GM19023 (cell line): ENCODE results near the gene RHBDF2.
"Not testable (repeated sequence)": the region's sequence is repeated elsewhere in the genome, so short reads cannot be mapped to it uniquely, and the experiment has no call there.

ENCODE experiments used
- ATAC-seq: cut with Tn5 transposase; IDR thresholded peaks from one replicate; pipeline ENCODE4 v1.9.1; 2021; ENCODE audit warnings: mild to moderate bottlenecking, moderate library complexity; ENCODE audit not compliant: unreplicated experiment

RHBDF2 gene

DNA sequence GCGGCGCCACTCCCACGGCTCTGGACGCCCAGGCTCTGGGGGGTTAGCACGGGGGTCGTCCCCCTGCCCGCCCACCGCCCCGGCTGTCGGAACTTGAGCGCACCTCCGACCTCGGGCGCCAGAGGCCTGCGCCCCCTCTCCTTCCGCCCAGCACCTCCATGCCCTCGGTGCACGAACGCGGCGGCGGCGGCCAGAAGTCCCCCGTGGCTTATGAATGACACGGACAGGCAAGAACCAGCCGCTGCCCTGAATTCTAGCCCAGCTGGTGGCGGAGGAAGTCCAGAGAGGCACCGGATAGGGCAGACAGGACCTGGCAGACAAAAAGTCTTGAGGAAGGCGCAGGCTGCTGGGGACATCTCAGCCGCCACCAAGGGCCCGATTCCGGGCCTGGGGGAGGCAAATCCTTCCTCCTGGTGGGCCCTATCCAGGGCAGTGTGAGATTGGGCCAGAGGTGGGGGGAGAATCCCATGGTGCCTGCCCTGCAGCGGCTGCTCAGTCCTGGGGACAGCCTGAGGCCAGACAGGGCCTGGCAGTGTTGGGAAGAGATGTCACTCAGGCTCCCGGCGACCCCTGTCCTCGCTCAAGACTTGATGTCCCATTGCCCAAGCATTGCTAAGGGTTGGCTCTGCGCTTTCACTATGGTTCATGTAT, 37.2 kb upstream of the RHBDF2 start:
- ATAC-seq, result no peak

DNA sequence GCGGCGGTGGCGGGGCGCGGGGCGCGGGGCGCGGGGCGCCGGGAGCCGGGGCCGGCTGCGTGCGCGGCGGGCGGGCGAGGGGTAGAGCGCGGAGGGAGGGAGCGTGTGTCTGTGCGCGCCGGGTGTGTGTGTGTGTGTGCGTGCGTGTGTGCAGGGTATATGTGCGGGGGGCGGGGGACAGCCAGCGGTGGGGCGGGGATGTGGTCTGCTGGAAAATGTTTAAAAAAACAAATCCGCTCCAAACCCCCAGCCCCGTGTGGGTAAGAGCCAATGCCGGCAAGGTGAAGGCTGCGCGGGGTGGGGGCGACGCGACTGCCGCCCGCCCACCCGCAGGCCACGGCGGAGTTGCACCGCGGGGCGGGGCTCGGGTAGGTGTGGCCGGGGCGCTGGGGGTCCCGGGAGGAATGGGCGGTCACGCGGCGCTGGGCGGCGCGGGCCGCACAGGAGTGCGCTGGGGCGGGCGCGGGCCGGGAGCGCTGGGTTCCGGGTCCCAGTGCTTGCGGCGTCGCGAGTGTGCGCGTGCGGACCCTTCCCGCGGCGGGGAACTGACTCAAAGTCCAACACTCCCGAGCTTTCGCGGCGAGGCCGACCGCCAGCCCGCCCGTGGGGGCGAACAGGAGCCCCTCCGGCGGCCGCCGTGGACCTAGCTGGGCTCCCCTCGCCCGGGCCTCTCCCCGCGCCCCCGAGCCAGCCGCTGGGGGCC, 36.5 kb upstream of the RHBDF2 start, which contains the start of gene CYGB:
Gene CYGB, minus strand, starts transcription at position 132 of the 703 bp plus-strand sequence. CDS start 167 bp downstream, outside the sequence.
- no peak for ATAC-seq

DNA sequence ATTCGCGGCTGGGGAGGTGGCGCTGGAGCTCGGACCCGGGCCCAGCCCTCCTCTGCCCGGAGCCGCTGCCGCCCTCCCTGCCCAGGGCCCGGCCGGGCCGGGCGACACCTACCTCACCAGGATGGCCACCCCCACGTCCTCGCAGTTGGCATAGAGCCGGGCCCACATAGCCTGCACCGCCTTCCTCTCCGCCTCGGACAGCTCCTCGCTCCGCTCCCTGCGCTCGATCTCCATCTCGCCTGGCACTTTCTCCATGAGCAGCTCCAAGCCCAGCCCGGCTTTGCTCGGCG, 36.0 kb upstream of the RHBDF2 start:
- ATAC-seq, result no peak

DNA sequence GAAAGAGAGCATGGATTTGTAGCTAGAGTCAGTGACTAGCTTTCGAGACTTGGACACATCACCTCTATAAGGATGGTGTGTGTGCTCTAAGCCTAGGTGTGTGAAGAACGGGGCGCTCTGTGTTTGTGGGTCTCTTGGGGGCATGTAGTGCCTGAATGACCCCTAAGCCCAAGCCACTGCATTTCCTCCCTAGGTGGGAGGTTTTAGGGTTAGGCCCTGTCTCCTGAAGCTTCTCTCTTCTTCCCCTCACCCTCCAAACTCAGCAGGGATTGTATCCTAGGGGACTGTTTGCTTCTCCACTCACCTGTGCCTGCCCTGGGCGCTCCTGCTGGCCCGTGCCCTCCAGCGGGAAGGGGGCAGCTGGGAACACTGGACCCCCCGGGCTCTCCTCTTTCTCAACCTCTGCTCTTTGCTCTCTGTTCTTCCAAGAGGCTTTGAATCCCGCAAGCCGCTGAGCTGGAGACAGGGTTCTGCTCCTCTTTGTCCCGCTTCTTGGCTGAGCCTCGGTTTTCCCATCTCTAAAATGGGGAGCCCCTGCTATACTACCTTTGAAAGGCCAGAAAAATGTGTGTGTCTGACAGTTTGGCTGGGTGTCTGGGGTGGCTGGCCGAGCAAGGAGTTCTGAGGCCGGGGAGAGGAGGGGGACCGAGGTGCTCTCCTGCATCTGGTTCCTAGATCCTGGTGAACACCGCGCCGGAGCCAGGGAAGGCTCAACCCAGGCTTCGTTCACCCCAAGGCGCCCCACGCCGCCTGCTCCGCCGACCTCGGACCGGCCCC, 35.5 kb upstream of the RHBDF2 start:
- ATAC-seq, result no peak

DNA sequence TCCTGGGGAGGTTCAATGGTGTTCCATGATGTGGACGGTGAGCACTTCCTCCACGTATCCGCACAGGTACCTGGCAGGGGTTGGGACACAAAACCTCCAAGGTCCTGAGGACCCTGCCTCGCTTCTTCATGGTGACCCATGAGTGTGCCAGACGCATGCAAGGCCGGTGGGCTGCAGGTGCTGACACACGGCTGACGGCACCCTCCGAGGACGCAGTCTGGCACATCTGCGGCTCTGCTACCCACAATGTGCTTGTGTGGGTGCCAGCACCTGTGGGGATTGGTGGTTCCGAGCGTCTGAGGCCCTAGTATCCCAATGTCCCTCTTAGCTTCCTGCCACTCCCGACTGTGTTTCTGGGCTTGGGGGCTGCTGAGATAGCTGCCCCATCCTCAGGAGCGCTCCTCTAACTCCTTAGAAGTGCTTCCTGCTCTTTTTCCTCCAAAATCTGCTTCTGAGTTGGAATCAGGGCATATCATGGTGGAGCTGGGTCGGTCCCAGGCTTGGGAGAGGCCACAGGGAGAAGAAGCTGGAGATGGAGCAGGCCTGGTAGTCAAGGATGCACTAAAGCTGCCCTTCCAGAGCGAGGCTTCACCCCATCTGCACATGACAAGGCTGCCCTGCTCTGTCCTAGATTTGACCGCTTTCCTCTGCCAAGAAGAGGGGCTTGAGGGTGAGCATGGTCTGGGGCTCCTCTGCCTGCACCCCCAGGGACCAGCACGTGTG, 34.7 kb upstream of the RHBDF2 start:
- ATAC-seq, result no peak

DNA sequence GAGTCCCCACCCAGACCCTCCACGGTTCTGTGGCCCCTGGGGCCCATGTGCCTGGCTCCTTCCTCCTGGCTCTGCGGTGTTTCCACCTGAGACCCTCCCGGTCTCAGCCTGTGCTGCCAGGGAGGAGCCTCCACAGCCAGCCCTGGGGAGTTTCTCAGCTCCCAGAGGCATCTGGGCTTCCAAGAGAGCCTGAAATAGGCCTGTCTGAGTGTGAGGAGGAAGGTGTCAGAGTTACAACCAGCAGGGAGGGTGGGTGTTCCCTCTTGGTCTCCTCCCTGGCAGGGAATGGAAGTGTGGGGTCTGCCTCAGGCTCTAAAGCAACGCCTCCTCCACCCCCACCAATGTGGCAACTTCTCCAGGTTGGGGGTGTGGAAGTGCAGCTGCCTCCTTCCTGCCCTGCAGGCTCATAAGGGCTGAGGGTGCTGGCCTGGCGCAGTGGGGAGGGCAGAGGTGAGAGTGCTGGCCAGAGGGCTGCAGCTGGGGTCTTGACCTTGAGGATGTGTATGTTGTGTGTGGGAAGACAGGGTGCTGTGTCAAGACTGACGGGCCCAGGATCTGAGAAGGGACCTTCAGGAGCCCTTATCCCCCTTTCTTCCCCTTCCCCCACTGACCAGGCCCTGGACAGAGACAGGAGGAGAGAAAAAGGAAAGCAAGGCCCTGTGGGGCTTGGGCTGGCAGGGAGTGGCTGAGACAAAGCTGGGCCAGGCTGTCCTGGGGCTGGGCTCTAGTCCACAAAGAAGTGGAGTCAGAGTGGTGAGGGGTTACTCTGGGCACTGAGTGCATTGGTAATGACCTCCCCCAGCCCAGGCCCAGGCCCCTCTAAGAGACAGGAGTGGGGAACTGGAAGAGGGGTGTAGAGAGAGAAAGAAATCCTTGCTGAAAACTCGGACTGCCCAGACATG, 33.9 kb upstream of the RHBDF2 start:
- no peak for ATAC-seq

DNA sequence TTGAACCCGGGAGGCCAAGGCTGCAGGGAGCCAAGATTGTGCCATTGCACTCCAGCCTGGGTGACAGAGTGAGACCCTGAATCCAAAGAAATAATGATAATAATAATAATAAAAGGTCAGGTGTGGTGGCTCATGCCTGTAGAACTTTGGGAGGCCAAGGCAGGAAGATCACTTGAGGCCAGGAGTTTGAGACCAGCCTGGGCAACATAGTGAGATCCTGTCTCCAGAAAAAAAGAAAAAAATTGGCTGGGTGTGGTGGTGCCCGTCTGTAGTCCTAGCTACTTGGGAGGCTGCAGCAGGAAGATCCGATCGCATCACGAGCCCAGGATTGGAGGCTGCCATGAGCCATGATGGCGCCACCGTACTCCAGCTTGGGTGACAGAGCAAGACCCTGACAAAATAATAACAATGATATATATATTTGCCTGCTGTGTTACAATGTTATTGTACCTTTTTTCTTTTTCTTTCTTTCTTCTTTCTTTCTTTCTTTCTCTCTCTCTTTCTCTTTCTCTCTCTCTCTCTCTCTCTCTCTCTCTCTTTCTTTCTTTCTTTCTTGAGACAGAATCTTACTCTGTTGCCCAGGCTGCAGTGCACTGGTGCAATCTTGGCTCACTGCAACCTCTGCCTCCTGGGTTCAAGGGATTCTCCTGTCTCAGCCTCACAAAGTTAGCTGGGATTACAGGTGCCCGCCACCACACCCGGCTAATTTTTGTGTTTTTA, 32.6 kb upstream of the RHBDF2 start:
- ATAC-seq, result not testable (repeated sequence)

DNA sequence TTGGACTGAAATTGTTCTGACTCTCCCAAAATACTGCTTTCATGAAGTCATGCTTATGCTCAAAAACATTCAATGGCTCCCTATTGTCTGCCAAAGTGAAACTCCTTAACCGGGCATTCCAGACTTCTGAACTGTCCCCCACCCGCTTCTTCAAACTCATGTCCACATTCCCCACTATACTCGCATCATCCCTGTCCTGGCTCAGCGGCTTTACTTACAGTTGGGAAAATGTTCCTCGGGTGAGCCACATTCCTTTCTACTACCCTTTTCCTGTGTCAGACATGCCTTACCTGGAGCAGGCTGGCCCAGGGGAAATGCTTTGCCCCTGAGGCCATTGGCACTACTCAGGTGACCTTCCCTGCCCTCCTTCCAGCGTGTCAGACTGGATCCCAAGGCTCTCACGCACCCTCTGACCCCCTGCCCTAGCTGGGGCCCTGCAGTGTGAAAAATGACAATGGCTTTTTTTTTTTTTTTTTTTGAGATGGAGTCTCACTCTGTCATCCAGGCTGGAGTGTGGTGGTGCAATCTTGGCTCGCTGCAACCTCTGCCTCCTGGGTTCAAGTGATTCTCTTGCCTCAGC, 30.9 kb upstream of the RHBDF2 start:
- no peak for ATAC-seq

DNA sequence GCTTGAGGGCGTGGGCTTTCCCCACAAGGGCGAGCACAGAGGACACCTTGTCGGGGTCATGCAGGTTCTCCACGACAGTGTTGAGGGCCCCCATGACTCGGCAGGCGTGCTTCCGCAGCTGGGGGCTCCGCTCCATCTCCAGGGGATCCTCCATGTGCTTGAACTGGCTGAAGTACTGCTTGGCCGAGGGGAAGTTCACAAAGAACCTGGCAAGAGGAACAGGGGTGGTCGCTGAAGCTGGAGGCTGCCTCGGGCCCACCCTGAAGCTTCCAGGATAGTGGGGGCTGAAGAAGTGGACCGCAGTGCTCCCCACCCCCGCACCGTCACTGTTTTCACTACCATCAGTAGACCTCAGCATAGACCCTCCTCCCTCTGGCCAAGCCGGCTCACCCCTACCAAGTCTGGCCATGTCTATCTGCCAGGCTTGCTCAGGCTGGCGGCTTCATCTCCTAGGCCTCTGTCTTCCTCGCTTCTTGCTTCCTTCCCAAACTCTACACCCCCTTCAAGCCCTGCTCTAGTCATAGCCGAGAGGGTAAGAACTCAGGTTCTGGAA, 30.3 kb upstream of the RHBDF2 start:
- no peak for ATAC-seq

DNA sequence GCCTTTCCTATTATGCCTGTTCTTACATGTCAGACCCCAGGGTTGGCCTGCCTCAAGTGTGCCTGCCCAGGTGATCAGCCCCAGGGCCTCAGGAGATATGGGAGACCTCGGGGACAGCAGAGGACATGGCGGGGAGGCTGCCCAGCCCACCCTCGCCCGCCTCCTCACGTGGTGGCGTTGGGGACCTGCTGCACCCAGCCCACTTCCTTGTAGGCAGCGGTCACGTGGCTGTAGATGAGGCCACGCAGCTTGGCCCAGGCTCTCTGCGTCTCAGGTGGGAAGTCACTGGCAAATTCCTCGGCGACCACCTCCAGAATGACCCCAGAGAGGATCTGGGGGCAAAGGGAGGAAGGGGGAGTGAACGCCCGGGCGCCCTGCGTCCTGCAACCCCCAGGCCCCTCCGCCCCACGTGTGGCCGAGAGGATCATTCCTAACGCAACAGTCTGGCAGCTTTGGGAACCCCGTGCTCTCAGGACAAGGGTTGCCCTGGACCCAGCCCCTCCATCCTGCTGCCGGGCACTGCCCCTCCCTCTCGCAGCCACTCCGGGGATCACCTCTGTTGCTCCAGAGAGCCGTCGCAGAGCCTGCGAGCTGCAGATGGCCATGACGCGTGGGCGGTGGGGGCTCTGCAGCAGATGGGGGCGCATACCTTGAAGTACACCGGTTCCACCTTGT, 29.7 kb upstream of the RHBDF2 start:
- no peak for ATAC-seq

DNA sequence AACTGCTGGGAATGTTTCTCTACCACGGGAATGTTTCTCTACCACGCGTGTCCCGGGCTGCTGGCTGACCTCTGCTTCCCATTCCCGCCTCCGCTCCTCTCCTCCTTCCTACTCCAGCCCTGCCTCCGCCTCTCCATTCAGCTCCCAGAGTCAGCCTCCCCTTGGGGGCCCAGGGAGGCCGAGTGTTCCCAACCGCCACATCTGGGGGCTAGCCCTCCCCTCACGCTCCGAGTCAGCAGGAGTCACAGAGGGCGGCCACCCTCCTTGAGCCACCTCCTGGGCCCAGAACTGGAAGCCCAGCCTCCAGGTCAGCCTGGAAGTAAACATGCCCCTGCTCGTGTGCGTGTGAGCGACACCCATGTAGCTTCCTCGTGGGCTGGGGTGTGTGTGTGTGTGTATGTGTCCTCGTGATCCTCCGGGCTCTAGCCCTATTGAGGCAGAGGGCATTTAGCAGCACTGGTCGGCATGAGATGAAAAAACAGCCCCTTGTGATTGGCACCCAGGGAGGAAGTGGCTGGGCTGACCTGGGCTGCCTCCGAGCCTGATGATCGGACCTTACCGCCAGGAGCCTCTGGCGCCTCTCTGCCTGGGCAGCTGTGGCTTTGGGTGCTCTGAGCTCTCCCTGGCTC, 29.0 kb upstream of the RHBDF2 start:
- ATAC-seq, result no peak

DNA sequence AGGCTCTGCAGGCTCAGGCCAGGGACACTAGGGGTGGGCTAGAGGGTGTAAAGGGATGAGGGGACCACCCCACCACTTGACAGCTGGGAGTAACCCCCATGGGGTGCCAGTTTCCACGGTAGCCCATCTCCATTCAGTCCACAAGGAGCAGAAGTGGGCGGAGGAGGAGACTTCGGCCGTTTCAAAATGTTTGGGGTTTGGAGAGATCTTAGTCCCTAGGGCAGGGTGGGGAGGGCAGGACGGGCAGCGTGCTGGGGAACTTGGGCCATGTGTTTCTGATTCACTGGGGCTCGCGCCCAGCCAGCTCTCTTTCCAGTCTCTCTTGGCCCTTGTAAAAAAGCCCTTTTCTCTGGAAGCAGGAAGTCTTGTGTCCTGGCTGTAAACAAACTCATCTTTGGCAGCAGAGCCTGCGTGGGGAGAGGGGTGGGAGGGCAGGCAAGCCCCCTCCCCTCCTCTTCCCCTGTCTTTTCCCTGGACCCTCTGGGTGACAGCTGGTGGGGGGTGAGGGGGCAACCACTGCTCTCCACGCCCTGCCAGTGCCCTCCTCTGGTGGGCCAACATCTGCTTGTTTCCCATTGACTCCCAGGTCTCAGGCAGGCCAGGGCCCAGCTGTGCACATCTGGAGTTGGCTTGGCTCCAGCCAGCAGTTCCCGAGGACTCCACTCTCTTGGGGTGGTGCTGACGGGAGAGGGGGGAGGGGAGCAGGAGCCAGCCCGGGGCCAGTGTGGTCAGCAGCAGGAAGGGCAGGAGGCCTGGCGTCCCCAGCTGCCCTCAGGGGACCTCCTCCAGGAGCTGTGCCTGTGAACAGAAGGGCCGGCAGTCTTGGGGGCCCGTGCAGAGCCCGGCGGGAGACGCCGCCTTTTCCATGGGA, 28.2 kb upstream of the RHBDF2 start:
- ATAC-seq, result no peak

DNA sequence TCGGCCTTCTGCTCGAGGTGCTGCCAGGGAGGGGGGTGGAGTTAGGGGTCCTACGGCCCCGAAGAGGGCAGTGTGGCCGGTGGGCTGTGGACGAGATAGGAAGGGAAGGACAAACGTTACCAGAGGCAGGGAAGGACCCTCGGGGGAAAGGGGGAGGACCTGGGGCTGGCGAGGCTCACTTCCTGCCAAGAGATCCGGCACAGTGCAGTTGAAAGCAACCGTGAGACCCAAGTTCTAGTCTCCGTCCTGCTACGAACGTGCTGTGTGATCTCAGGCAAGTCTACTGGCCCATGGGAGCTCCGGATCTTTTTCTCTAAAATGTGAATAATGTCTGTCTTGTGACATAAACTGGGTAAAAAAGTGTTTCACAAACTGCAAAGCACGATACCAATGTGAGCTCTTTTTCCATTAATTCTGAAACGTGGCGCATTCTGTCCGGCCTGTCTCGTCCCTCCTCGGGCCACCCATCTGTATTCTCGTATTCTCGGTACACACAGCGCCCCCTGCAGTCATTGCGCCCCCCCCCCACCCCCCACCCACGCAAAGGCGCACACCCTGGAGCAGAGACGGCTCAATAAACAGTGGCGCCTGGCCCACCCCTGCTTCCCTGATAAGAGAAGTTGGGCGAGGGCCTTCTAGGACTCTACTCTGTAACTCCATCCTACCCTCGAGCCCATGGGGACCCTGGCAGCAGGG, 27.5 kb upstream of the RHBDF2 start:
- no peak for ATAC-seq

DNA sequence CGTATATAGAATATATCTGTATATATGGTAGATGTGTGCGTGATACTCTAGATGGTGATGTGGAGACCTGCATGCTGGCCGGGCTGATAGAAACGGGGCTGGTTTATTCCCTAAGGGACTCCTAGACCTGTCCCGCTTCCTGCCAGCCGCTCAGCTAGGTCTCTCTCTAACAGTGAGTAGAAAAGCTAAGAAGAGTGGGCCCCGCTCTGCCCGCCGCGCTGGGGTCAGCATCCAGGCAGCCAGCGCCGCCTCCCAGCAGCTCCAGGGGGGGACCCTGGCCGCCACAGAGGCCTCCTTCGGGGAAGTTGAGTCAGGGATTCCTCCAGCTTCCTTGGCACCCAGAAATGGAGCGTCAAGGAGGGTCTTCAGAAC, 26.9 kb upstream of the RHBDF2 start:
- ATAC-seq, result no peak

DNA sequence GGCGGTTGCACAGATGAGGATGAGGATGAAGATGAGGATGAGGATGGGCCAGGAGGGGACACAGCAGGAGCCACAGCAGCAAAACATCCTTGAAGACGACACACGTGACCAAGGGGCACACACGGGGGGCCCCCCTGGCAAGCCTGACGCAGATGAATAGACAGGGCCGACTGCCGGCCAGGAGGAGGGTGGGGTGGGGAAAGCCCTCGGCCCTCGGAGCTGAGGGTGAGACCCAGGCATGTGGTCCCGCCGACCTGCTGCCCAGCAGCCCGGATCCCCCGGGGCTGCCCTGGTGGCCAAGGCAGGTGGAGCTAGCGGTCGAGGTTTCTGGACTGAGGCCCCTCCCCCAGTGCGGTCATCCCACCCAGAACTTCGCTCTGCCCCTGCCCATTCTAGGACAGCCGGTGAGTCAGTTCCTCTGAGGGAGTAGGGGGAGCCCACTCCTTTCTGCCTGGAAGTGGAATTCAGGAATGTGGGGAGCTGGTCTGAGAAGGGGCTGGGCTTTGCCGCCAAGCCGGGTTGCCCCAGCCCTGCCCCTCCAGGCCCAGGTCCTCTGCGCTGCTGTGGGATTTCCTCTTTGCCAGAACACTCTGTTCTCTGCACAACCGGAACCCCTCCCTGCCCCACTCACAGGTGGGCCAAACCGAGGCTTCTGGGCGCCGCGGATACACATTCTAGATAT, 26.3 kb upstream of the RHBDF2 start:
- ATAC-seq, result no peak

DNA sequence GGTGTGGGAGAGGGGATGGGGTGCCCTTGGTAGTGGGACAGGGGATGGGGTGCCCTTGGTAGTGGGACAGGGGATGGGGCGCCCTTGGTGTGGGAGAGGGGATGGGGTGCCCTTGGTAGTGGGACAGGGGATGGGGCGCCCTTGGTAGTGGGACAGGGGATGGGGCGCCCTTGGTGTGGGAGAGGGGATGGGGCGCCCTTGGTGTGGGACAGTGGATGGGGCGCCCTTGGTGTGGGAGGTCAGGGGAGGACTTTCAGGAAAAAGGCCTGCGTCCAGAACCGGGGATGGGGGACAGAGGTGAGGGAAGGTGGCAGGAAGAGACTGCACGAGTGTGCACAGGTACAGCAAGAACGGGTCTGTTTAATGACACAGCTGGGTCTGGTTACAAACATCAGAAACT, 25.8 kb upstream of the RHBDF2 start:
- not testable (repeated sequence) for ATAC-seq
